ENCODE results near the gene DYNC1I1. TPM values are rescaled to one million over a fixed set of nuclear protein-coding genes. Genes with fewer than 3 reads are reported as not detected.

Gene DYNC1I1
- total RNA-seq, 1 donor from 2014 or later, result 0.79 TPM

GRCh38 chr7:95749515-95749914 lies 22.8 kb upstream of the DYNC1I1 start:
- Histone ChIP-seq H4K20me1 (ENCODE audit: low read depth) (no peaks in the 10 kb centered on the region), H3K27ac (no peak overlapping the region), H3K4me3 (no peak overlapping the region), H2AFZ (replicated peaks) (no peak overlapping the region), H3K27me3 (peaks cover 5% of the 10 kb centered on the region), H3F3A (ENCODE audit: low read depth) (no peaks in the 10 kb centered on the region), H3K4me1 (no peaks in the 10 kb centered on the region), H3K9ac (no peak overlapping the region), H3K36me3 (no peaks in the 10 kb centered on the region), H3K9me3 (ENCODE audit: low read depth) (no peaks in the 10 kb centered on the region), H3K4me2 (no peak overlapping the region), H3K79me2 (ENCODE audit: low read depth) (no peaks in the 10 kb centered on the region)
- no peak for TF ChIP-seq EZH2phosphoT487 (IDR thresholded peaks at IDR 0.05)
- no peak for TF ChIP-seq CTCF (IDR thresholded peaks at IDR 0.05)
- TF ChIP-seq EZH2 (IDR thresholded peaks at IDR 0.05), result no peak
- Mint-ChIP-seq H3K27ac (no peak overlapping the region), H3K9me3 (no peaks in the 10 kb centered on the region), H3K27me3 (ENCODE audit: insufficient read depth, low read depth) (no peaks in the 10 kb centered on the region), H3K36me3 (no peaks in the 10 kb centered on the region), H3K4me3 (no peak overlapping the region), H3K4me1 (no peaks in the 10 kb centered on the region)
- no peak for DNase-seq (ENCODE audit: low spot score)

- DNase-seq (ENCODE audit: low spot score), result no peak
- no peaks in the 10 kb centered on the region for H3F3A ChIP-seq (ENCODE audit: low read depth)
- no peaks in the 10 kb centered on the region for H3K79me2 ChIP-seq (ENCODE audit: low read depth)
- Mint-ChIP-seq H3K4me3 (no peak overlapping the region), H3K36me3 (no peaks in the 10 kb centered on the region), H3K9me3 (no peaks in the 10 kb centered on the region), H3K4me1 (no peaks in the 10 kb centered on the region), H3K27me3 (ENCODE audit: insufficient read depth, low read depth) (no peaks in the 10 kb centered on the region), H3K27ac (no peak overlapping the region)
- H3K4me2 ChIP-seq, result no peak overlapping the region
- H3K4me1 ChIP-seq, result peaks cover 6% of the 10 kb centered on the region
- no peak for TF ChIP-seq CTCF (IDR thresholded peaks at IDR 0.05)
- TF ChIP-seq EZH2 (IDR thresholded peaks at IDR 0.05), result no peak
- TF ChIP-seq EZH2phosphoT487 (IDR thresholded peaks at IDR 0.05), result no peak
- H3K9ac ChIP-seq, result no peak overlapping the region
- no peak overlapping the region for H3K27ac ChIP-seq
- no peak overlapping the region for H2AFZ ChIP-seq (replicated peaks)
- no peaks in the 10 kb centered on the region for H4K20me1 ChIP-seq (ENCODE audit: low read depth)
- no peak overlapping the region for H3K4me3 ChIP-seq
- peaks cover 5% of the 10 kb centered on the region for H3K27me3 ChIP-seq
- no peaks in the 10 kb centered on the region for H3K9me3 ChIP-seq (ENCODE audit: low read depth)
- no peaks in the 10 kb centered on the region for H3K36me3 ChIP-seq
Measured at GRCh38 chr7:95753440-95753839, 18.9 kb upstream of the DYNC1I1 start.

GRCh38 chr7:95755277-95755934 lies 16.9 kb upstream of the DYNC1I1 start:
- H3K4me2 ChIP-seq, result no peak overlapping the region
- H3K4me3 ChIP-seq, result no peak overlapping the region
- no peaks in the 10 kb centered on the region for H4K20me1 ChIP-seq (ENCODE audit: low read depth)
- Mint-ChIP-seq H3K4me3 (no peak overlapping the region), H3K36me3 (no peaks in the 10 kb centered on the region), H3K27me3 (ENCODE audit: insufficient read depth, low read depth) (no peaks in the 10 kb centered on the region), H3K4me1 (no peaks in the 10 kb centered on the region), H3K27ac (no peak overlapping the region), H3K9me3 (no peaks in the 10 kb centered on the region)
- H3K27me3 ChIP-seq, result no peaks in the 10 kb centered on the region
- TF ChIP-seq EZH2phosphoT487 (IDR thresholded peaks at IDR 0.05) (no peak), EZH2 (IDR thresholded peaks at IDR 0.05) (no peak), CTCF (IDR thresholded peaks at IDR 0.05) (no peak)
- peaks cover 7% of the 10 kb centered on the region for H3K4me1 ChIP-seq
- no peak overlapping the region for H3K27ac ChIP-seq
- H2AFZ ChIP-seq (replicated peaks), result no peak overlapping the region
- no peak for DNase-seq (ENCODE audit: low spot score)
- no peaks in the 10 kb centered on the region for H3F3A ChIP-seq (ENCODE audit: low read depth)
- H3K79me2 ChIP-seq (ENCODE audit: low read depth), result no peaks in the 10 kb centered on the region
- no peaks in the 10 kb centered on the region for H3K9me3 ChIP-seq (ENCODE audit: low read depth)
- H3K36me3 ChIP-seq, result no peaks in the 10 kb centered on the region
- no peak overlapping the region for H3K9ac ChIP-seq
